ENCODE measurements around the gene JMJD4.

JMJD4 gene

GRCh38 chr1:227767401-227768124 lies 32.5 kb upstream of the JMJD4 start:
- no peaks in the 10 kb centered on the region for H3K27me3 ChIP-seq (ENCODE audit: insufficient read depth, low read depth, severe bottlenecking)
- no peak overlapping the region for H3K4me3 ChIP-seq (ENCODE audit: low read depth, low read length)
- H3K9me3 ChIP-seq (ENCODE audit: severe bottlenecking): no peaks in the 10 kb centered on the region
- TF ChIP-seq CTCF (IDR thresholded peaks at IDR 0.05; ENCODE audit: low read depth, low read length): no peak
- no peak overlapping the region for H3K27ac ChIP-seq
- no peaks in the 10 kb centered on the region; the same call in 1 of the 2 replicates for H3K36me3 ChIP-seq
- no peak for DNase-seq

- Histone ChIP-seq H3K36me3 (no peaks in the 10 kb centered on the region; the same call in 1 of the 2 replicates), H3K4me3 (ENCODE audit: low read depth, low read length) (no peak overlapping the region), H3K27ac (no peak overlapping the region), H3K9me3 (ENCODE audit: severe bottlenecking) (no peaks in the 10 kb centered on the region), H3K27me3 (ENCODE audit: insufficient read depth, low read depth, severe bottlenecking) (no peaks in the 10 kb centered on the region)
- DNase-seq: no peak
- TF ChIP-seq CTCF (IDR thresholded peaks at IDR 0.05; ENCODE audit: low read depth, low read length): no peak
Measured at GRCh38 chr1:227766653-227767277, 31.7 kb upstream of the JMJD4 start.

GRCh38 chr1:227766015-227766634 lies 31.0 kb upstream of the JMJD4 start:
- no peak for TF ChIP-seq CTCF (IDR thresholded peaks at IDR 0.05; ENCODE audit: low read depth, low read length)
- Histone ChIP-seq H3K27ac (no peak overlapping the region), H3K36me3 (no peaks in the 10 kb centered on the region; the same call in 1 of the 2 replicates), H3K9me3 (ENCODE audit: severe bottlenecking) (no peaks in the 10 kb centered on the region), H3K27me3 (ENCODE audit: insufficient read depth, low read depth, severe bottlenecking) (no peaks in the 10 kb centered on the region), H3K4me3 (ENCODE audit: low read depth, low read length) (no peak overlapping the region)
- DNase-seq: no peak

GRCh38 chr1:227765261-227766014 lies 30.3 kb upstream of the JMJD4 start:
- Histone ChIP-seq H3K27me3 (ENCODE audit: insufficient read depth, low read depth, severe bottlenecking) (no peaks in the 10 kb centered on the region), H3K27ac (no peak overlapping the region), H3K36me3 (no peaks in the 10 kb centered on the region; the same call in 1 of the 2 replicates), H3K9me3 (ENCODE audit: severe bottlenecking) (no peaks in the 10 kb centered on the region), H3K4me3 (ENCODE audit: low read depth, low read length) (no peak overlapping the region)
- no peak for DNase-seq
- TF ChIP-seq CTCF (IDR thresholded peaks at IDR 0.05; ENCODE audit: low read depth, low read length): no peak

- H3K36me3 ChIP-seq: no peaks in the 10 kb centered on the region; the same call in 1 of the 2 replicates
- H3K4me3 ChIP-seq (ENCODE audit: low read depth, low read length): no peak overlapping the region
- no peaks in the 10 kb centered on the region for H3K9me3 ChIP-seq (ENCODE audit: severe bottlenecking)
- TF ChIP-seq CTCF (IDR thresholded peaks at IDR 0.05; ENCODE audit: low read depth, low read length): no peak
- H3K27me3 ChIP-seq (ENCODE audit: insufficient read depth, low read depth, severe bottlenecking): no peaks in the 10 kb centered on the region
- H3K27ac ChIP-seq: no peak overlapping the region
- no peak for DNase-seq
Measured at GRCh38 chr1:227764019-227764391, 28.9 kb upstream of the JMJD4 start.

Measured in WERI-Rb-1 (cell line).